WI38 (cell line): ENCODE results near the gene TMCO1.
"Not testable (repeated sequence)": the region's sequence is repeated elsewhere in the genome, so short reads cannot be mapped to it uniquely, and the experiment has no call there.

Experiments
- H3K4me3 ChIP-seq: 2 replicates; pipeline ENCODE4 v1.5.1; 2011; ENCODE audit warnings: low read depth, mild to moderate bottlenecking, control low read depth, low read length
- TF ChIP-seq, protein P1 (sequence below): IDR thresholded peaks from 2 replicates; pipeline ENCODE4 v1.5.1; 2012; ENCODE audit warnings: low read depth, mild to moderate bottlenecking, control low read depth, low read length

Gene TMCO1

GRCh38 chr1:165712764-165713163 lies 55.9 kb downstream of the TMCO1 start:
- H3K4me3 ChIP-seq: no peak overlapping the region
- TF ChIP-seq, protein P1, sequence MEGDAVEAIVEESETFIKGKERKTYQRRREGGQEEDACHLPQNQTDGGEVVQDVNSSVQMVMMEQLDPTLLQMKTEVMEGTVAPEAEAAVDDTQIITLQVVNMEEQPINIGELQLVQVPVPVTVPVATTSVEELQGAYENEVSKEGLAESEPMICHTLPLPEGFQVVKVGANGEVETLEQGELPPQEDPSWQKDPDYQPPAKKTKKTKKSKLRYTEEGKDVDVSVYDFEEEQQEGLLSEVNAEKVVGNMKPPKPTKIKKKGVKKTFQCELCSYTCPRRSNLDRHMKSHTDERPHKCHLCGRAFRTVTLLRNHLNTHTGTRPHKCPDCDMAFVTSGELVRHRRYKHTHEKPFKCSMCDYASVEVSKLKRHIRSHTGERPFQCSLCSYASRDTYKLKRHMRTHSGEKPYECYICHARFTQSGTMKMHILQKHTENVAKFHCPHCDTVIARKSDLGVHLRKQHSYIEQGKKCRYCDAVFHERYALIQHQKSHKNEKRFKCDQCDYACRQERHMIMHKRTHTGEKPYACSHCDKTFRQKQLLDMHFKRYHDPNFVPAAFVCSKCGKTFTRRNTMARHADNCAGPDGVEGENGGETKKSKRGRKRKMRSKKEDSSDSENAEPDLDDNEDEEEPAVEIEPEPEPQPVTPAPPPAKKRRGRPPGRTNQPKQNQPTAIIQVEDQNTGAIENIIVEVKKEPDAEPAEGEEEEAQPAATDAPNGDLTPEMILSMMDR: no peak

DNA sequence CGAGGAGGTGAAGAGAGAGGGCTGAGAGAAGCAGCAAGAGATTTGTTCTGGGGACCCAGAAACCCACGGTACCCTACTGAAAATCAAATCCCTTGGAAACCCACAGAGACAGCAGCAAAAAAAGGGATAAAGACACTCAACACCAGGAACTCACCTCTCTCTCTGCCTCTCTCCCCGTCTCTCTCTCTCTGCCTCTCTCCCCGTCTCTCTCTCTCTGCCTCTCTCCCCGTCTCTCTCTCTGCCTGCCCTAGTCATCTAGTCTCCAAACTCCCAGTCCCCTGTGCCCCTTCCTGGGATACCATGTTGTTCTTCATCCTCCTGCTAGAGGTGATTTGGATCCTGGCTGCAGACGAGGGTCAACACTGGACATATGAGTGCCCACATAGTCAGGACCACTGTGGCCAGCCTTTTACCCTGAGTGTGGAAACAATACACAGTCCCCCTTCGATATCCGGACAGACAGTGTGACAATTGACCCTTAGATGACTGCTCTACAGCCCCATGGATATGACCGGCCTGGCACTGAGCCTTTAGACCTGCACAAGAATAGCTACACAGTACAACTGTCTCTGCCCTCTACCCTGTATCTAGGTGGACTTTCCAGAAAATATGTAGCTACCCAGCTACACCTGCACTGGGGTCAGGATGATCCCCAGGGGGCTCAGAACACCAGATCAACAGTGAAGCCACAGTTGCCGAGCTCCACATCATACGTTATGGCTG lies 60.5 kb downstream of the TMCO1 start:
- H3K4me3 ChIP-seq: no peak overlapping the region
- TF ChIP-seq, protein P1: no peak

DNA sequence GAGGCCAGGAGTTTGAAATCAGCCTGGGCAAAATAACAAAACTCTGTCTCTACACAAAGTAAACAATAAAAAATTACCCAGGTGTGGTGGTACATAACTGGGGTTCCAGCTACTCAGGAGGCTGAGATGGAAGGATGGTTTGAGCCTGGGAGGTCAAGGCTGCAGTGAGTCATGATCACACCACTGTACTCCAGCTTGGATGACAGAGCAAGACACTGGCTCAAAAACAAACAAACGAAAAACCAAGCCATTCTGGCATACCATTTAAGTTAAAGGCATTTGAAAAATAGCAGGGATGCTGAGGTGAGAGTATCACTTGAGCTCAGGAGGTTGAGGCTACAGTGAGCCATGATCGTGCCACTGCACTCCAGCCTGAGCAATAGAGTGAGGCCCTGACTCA lies 65.0 kb downstream of the TMCO1 start:
- no peak overlapping the region for H3K4me3 ChIP-seq
- TF ChIP-seq, protein P1: no peak

DNA sequence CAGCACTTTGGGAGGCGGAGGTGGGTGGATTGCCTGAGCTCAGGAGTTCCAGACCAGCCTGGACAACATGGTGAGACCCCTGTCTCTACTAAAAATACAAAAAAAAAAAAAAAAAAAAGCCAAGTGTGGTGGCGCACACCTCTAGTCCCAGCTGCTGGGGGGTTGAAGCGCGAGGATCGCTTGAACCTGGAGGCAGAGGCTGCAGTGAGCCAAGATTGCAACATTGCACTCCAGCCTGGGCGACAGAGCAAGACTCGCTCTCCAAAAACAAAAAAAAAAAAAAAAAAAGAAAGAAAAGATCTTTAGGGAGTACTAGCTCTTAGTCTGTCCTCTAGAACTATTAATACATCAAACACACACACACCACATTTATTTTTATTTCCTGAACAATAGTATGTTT lies 66.7 kb downstream of the TMCO1 start:
- H3K4me3 ChIP-seq: not testable (repeated sequence)

DNA sequence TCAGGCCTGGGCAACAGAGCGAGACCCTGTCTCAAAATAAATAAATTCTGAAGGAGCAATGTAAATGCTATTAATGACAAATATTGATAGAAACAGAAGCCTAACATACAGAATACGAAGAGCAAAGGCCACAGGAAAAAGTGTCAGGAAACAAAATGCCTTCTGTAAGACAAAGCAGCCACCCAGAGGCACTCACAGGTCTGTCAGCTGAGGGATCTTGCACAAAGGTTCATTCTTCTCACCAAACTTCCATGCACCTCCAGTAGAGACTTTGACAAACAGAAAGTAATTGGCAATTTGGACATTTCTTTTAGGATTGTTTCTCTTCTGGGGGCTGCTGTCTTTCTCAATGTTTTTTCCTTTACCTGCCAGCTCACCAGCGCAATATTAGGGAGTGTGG lies 69.1 kb downstream of the TMCO1 start:
- H3K4me3 ChIP-seq: no peak overlapping the region
- TF ChIP-seq, protein P1: no peak

DNA sequence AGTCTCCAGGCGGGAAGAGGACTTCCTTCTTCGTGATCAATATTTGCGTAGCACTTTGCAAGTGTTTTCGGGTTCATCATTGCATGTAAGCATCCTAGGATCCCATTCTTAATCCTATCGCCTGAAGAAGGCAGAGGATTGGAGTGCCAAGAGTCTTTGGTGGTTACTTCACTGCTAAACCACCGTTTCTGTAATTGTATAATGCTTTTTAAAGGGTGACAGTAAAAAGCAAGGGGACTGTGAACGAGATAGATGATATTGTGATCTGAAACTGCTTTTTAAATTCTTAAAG lies 70.0 kb downstream of the TMCO1 start:
- TF ChIP-seq, protein P1: no peak
- peak overlapping the region; percentile 91 for H3K4me3 ChIP-seq

- peak within 1 kb of the TSS; percentile 91 for H3K4me3 ChIP-seq
- TF ChIP-seq, protein P1: 0 out of 2 replicates have a peak, but pooled peaks have one; percentile 7
Observed at GRCh38 chr1:165697881-165698760, 70.5 kb downstream of the TMCO1 start, which contains the start of gene ALDH9A1. Gene ALDH9A1, minus strand, starts transcription at chr1:165698562. Its CDS starts 4 bp downstream, at chr1:165698558.
